Ovary (tissue), 9 donors: ENCODE data around the gene ERICH6. TPM values are rescaled to one million over a fixed set of nuclear protein-coding genes. Genes with fewer than 3 reads are reported as not detected.

Experiments
- DNase-seq, 5 donors: peaks; one replicate each; pipeline ENCODE4 v3.0.0-alpha.2; 2019 to 2020
- H3K27ac ChIP-seq, 2 donors: fragments of 200-600 bp; one replicate each; pipeline versions ENCODE4 v1.5.1 to v1.8.0; 2019 to 2022
- H3K27me3 ChIP-seq: fragments of 200-600 bp; one replicate; pipeline ENCODE4 v1.8.0; 2022
- H3K36me3 ChIP-seq: fragments of 200-600 bp; sonication (generic); one replicate; pipeline ENCODE4 v1.5.1; 2019
- H3K4me1 ChIP-seq: one replicate; pipeline ENCODE4 v1.8.1; 2013; ENCODE audit warnings: mild to moderate bottlenecking, moderate library complexity; ENCODE audit not compliant: insufficient read depth
- H3K4me3 ChIP-seq: fragments of 200-600 bp; sonication (generic); one replicate; pipeline ENCODE4 v1.5.1; 2017
- H3K9me3 ChIP-seq, 2 donors: fragments of 200-600 bp in 1 of 2; sonication (generic) in 1 of 2; one replicate each; pipeline versions ENCODE4 v1.5.1 to v1.8.1; 2013 to 2019; ENCODE audit warnings: mild to moderate bottlenecking in 1 of 2, moderate library complexity in 1 of 2
- CTCF ChIP-seq, 3 donors: fragments of 450-650 bp in 2 of 3; fragments of 200-600 bp in 1 of 3; IDR thresholded peaks; one replicate each; pipeline versions ENCODE4 v1.5.1 to v1.8.0; 2016 to 2022; ENCODE audit warnings: antibody characterized with exemption in 3 of 3, mild to moderate bottlenecking in 1 of 3
- EP300 ChIP-seq: sonication (generic); formaldehyde crosslinking; IDR thresholded peaks from one replicate; pipeline ENCODE4 v1.6.1; 2017; ENCODE audit warnings: antibody characterized with exemption
- POLR2A ChIP-seq: fragments of 450-650 bp; IDR thresholded peaks from one replicate; pipeline ENCODE4 v1.6.1; 2017; ENCODE audit warnings: antibody characterized with exemption, mild to moderate bottlenecking, moderate library complexity
- WGBS, 3 donors: extraction: QIAGEN DNeasy Blood & Tissue Kit in 1 of 3; methylation state at CpG; one replicate each; pipeline versions ENCODE4 v1.1.5 to v1.1.7; 2013 to 2017; 5-methylcytosine and 5-hydroxymethylcytosine counted together
- intact Hi-C, 4 donors: fragments of 100-400 bp; cut with DNase I; formaldehyde crosslinking; loops; one replicate each; pipeline versions ENCODE4 v1.11.0 to v1.15.1; 2022 to 2023
- polyA plus RNA-seq, 2 donors: library from polyadenylated mRNA; stranded (reverse); fragments of 200-250 nt in 1 of 2; fragments of 350-450 nt in 1 of 2; fragmentation: Illumina TruSeq in 1 of 2; extraction: RNeasy Lipid Tissue Mini Kit (QIAGEN cat#74804) in 1 of 2; gene quantifications; one replicate each; pipeline ENCODE4 v1.2.3, GENCODE V29; 2013 to 2014
- total RNA-seq, 7 donors: library from RNA; depleted of rRNA in 2 of 7; stranded (reverse); fragments of >200 nt in 2 of 7; fragmentation: NEBNext Ultra II Directional in 3 of 7; extraction: Animal tissue kit (Norgen Biotek cat#: 25700) in 3 of 7; gene quantifications; one replicate each; pipeline versions ENCODE4 v1.1.0 to v1.2.4, GENCODE V29; 2016 to 2023
- donor health status: DM: no; HTN: no; CAD: no; lungs with moderate emphysema.
- donor health status: DM: no; HTN: no; CAD: no.
- donor health status: Bipolar disorder and iron deficiency.
- donor health status: DM: yes; HTN: yes; CAD: no.
- donor health status: DM: no; HTN: no; CAD: no.
- donor health status: DM: yes; HTN: yes; CAD: no.

ERICH6 gene
- total and polyA plus RNA-seq, 9 donors = 0.04 to 1.3 (median 0.43) TPM; not detected in 5

GRCh38 chr3:150620002-150620689 lies 83.6 kb downstream of the ERICH6 start:
- intact Hi-C loops = no loop called here
- DNase-seq = no peak
- WGBS, 3 donors = 88 to 92% (median 89%) methylated on average over 7 of the region's 7 CpGs

GRCh38 chr3:150613709-150614480 lies 89.8 kb downstream of the ERICH6 start:
- no peak for DNase-seq
- Histone ChIP-seq H3K27ac (no peak overlapping the region), H3K27me3 (no peaks in the 10 kb centered on the region), H3K9me3 (no peaks in the 10 kb centered on the region), H3K36me3 (no peaks in the 10 kb centered on the region), H3K4me1 (peaks cover 6% of the 10 kb centered on the region), H3K4me3 (no peak overlapping the region)
- no peak for TF ChIP-seq CTCF (IDR thresholded peaks at IDR 0.05)
- no peak for TF ChIP-seq EP300
- no peak for TF ChIP-seq POLR2A
- WGBS, 3 donors = 90 to 93% (median 90%) methylated on average over 2 of the region's 2 CpGs
- intact Hi-C loops = no loop called here

More at GRCh38 chr3:150620002-150620689, 83.6 kb downstream of the ERICH6 start:
- Histone ChIP-seq H3K9me3 (no peaks in the 10 kb centered on the region), H3K4me3 (no peak overlapping the region), H3K27me3 (no peaks in the 10 kb centered on the region), H3K27ac (no peak overlapping the region), H3K36me3 (no peaks in the 10 kb centered on the region), H3K4me1 (peaks cover 2% of the 10 kb centered on the region)
- TF ChIP-seq EP300 (no peak), POLR2A (no peak), CTCF (IDR thresholded peaks at IDR 0.05) (no peak)

GRCh38 chr3:150613034-150613433 lies 90.7 kb downstream of the ERICH6 start:
- Histone ChIP-seq H3K36me3 (no peaks in the 10 kb centered on the region), H3K9me3 (no peaks in the 10 kb centered on the region), H3K4me1 (peaks cover 6% of the 10 kb centered on the region), H3K27ac (no peak overlapping the region), H3K27me3 (no peaks in the 10 kb centered on the region), H3K4me3 (no peak overlapping the region)
- TF ChIP-seq EP300 = no peak
- TF ChIP-seq CTCF (IDR thresholded peaks at IDR 0.05) = no peak
- no peak for TF ChIP-seq POLR2A
- 94 to 97% (median 96%) methylated on average over 2 of the region's 2 CpGs for WGBS, 3 donors
- DNase-seq = no peak
- intact Hi-C loops = no loop called here

- intact Hi-C loops = no loop called here
- no peak for TF ChIP-seq EP300
- TF ChIP-seq CTCF (IDR thresholded peaks at IDR 0.05) = no peak
- no peak for TF ChIP-seq POLR2A
- Histone ChIP-seq H3K4me3 (no peak overlapping the region), H3K9me3 (no peaks in the 10 kb centered on the region), H3K27me3 (no peaks in the 10 kb centered on the region), H3K36me3 (no peaks in the 10 kb centered on the region), H3K4me1 (peaks cover 6% of the 10 kb centered on the region), H3K27ac (no peak overlapping the region)
- WGBS, 3 donors = 63 to 90% (median 73%) methylated on average over 1 of the region's 1 CpG
- no peak for DNase-seq
These were observed 91.2 kb downstream of the ERICH6 start for GRCh38 chr3:150612494-150612893.
